Activated CD8-positive, alpha-beta T cell treated with anti-CD3 and anti-CD28 coated beads, Interleukin-2, amount 10 ng/mL, durations not matched to agents 7 days and 5 days (primary cell): ENCODE data around the gene SLC66A3. TPM values are rescaled to one million over a fixed set of nuclear protein-coding genes. Genes with fewer than 3 reads are reported as not detected.
"Not testable (repeated sequence)": the region's sequence is repeated elsewhere in the genome, so short reads cannot be mapped to it uniquely, and the experiment has no call there.

ENCODE experiments used
- ATAC-seq: fragments of 150-1000 bp; cut with Tn5 transposase; one replicate; pipeline ENCODE4 v1.10.0; 2021; ENCODE audit warnings: moderate library complexity
- CTCF ChIA-PET: fragments of 350-600 bp; sonication (Branson Sonifier 250); formaldehyde crosslinking; loops from one replicate; lab custom pipeline; 2021; ENCODE audit warnings: antibody characterized with exemption; lab: Charles Lee
- POLR2A ChIA-PET: fragments of 350-600 bp; sonication (Branson Sonifier 250); formaldehyde crosslinking; loops from one replicate; lab custom pipeline; 2021; ENCODE audit warnings: antibody characterized with exemption; lab: Charles Lee
- DNase-seq: peaks from one replicate; pipeline ENCODE4 v3.0.0-alpha.2; 2020
- H3K27ac Mint-ChIP-seq: one replicate; pipeline ENCODE4 v1.8.0; 2021; ENCODE audit warnings: mild to moderate bottlenecking, mixed read lengths
- H3K27me3 Mint-ChIP-seq: one replicate; pipeline ENCODE4 v1.8.0; 2021; ENCODE audit warnings: low read depth, mixed read lengths
- H3K36me3 Mint-ChIP-seq: one replicate; pipeline ENCODE4 v1.8.0; 2021; ENCODE audit warnings: low read depth, mixed read lengths
- H3K4me1 Mint-ChIP-seq: one replicate; pipeline ENCODE4 v1.8.0; 2021; ENCODE audit warnings: low read depth, mixed read lengths
- H3K4me3 Mint-ChIP-seq: one replicate; pipeline ENCODE4 v1.8.0; 2021; ENCODE audit warnings: mild to moderate bottlenecking, mixed read lengths
- H3K9me3 Mint-ChIP-seq: one replicate; pipeline ENCODE4 v1.8.0; 2022; ENCODE audit warnings: mixed read lengths; ENCODE audit not compliant: insufficient read depth
- total RNA-seq, 2 experiments: library from RNA; stranded (reverse); gene quantifications; one replicate each; pipeline ENCODE4 v1.2.3, GENCODE V29; 2021

The SLC66A3 gene
- total RNA-seq, 2 experiments from 2014 or later, result 14.3 to 16.9 TPM

- CTCF ChIA-PET, result no interaction called here
- POLR2A ChIA-PET, result interaction anchor here (0.9 kb wide), 1 partner anchor 344 kb away, joined by 3 read pairs; no protein-coding TSS in a partner anchor
- Mint-ChIP-seq H3K36me3 (no peaks in the 10 kb centered on the region), H3K27ac (no peak overlapping the region), H3K4me1 (peaks cover 28% of the 10 kb centered on the region), H3K4me3 (peak overlapping the region; percentile 79), H3K27me3 (no peaks in the 10 kb centered on the region), H3K9me3 (no peaks in the 10 kb centered on the region)
- no peak for DNase-seq
- ATAC-seq, result no peak
Measured at GRCh38 chr2:11156396-11157075, 1.3 kb downstream of the SLC66A3 start.

GRCh38 chr2:11157296-11157695, 2.0 kb downstream of the SLC66A3 start:
- DNase-seq (no peak), ATAC-seq (no peak)
- ChIA-PET POLR2A (interaction anchor here (0.6 to 0.9 kb wide), 2 partner anchors 345 to 597 kb away, joined by 3 read pairs; no protein-coding TSS in a partner anchor), CTCF (no interaction called here)
- Mint-ChIP-seq H3K4me1 (peaks cover 34% of the 10 kb centered on the region), H3K4me3 (peak overlapping the region; percentile 15), H3K27ac (no peak overlapping the region), H3K27me3 (no peaks in the 10 kb centered on the region), H3K36me3 (no peaks in the 10 kb centered on the region), H3K9me3 (no peaks in the 10 kb centered on the region)

- Mint-ChIP-seq H3K4me3 (no peak overlapping the region), H3K27me3 (no peaks in the 10 kb centered on the region), H3K4me1 (peaks cover 34% of the 10 kb centered on the region), H3K36me3 (no peaks in the 10 kb centered on the region), H3K9me3 (no peaks in the 10 kb centered on the region), H3K27ac (no peak overlapping the region)
- ChIA-PET POLR2A (interaction anchor here (0.9 kb wide), 1 partner anchor 346 kb away, joined by 3 read pairs; no protein-coding TSS in a partner anchor), CTCF (no interaction called here)
- DNase-seq (no peak), ATAC-seq (no peak)
Measured at GRCh38 chr2:11157731-11158130, 2.5 kb downstream of the SLC66A3 start.

DNA sequence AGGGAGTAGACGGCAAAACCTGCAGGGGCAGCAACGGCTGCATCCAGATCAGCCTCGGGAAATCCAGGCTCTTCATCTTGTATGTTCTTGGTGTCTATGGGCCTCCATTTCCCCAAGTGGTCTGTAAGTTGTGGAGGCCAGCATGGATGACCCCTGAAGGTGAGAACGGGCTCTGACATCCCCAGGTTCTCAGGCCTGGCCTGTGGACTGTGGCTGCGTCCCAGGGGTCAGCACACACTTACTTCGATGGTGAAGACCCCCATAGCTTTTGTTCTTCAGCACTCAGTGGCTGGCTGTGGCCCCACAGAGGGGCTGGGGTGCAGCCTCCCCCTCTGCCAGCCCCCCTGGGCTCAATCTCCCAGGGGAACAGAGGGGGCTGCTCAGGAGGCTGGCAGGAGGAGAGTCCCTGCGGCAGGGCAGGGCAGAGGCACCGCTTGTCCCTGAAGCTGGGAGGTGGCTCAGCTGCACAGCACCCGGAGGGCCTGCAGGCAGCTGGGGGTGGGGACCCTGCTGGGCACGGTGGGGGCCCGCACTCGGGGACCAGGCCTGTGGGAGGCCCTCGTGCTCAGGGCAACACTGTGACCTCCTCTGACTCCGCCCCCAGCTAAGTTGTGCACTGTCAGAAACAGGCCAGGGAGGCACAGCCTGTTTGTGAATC, 3.8 kb downstream of the SLC66A3 start:
- Mint-ChIP-seq H3K36me3 (no peaks in the 10 kb centered on the region), H3K4me1 (peaks cover 32% of the 10 kb centered on the region), H3K27ac (no peak overlapping the region), H3K9me3 (no peaks in the 10 kb centered on the region), H3K27me3 (no peaks in the 10 kb centered on the region), H3K4me3 (no peak overlapping the region)
- DNase-seq (no peak), ATAC-seq (no peak)
- ChIA-PET POLR2A (interaction anchor here (1.0 kb wide), 1 partner anchor 26 kb away, joined by 3 read pairs; a partner anchor contains a TSS), CTCF (no interaction called here)

- DNase-seq (no peak), ATAC-seq (no peak)
- Mint-ChIP-seq H3K27ac (no peak overlapping the region), H3K9me3 (no peaks in the 10 kb centered on the region), H3K27me3 (no peaks in the 10 kb centered on the region), H3K4me3 (no peak overlapping the region), H3K4me1 (peaks cover 26% of the 10 kb centered on the region), H3K36me3 (no peaks in the 10 kb centered on the region)
- ChIA-PET POLR2A (no interaction called here), CTCF (no interaction called here)
Measured at GRCh38 chr2:11159574-11160170, 4.4 kb downstream of the SLC66A3 start.

DNA sequence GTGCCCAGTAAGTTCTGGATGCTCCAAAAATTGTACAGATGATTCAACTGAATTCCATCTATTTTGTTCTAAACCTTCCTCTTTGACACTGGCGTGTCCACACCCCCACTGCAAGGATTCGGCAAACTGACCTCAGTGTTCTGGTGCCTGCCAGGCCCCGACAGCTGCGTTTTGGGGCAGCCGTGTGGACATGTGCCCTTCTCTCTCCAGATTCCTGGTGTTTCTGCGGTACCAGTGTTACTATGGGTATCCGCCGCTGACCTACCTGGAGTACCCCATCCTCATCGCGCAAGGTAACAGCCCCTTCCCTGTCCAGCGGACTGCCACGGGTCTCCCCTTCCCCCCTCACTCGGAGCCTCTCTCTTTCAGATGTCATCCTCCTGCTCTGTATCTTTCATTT, 5.0 kb downstream of the SLC66A3 start:
- peak overlapping the region; percentile 93 for H3K27ac Mint-ChIP-seq
- ChIA-PET CTCF (interaction anchor here (1.3 to 1.8 kb wide), 2 partner anchors 24 to 328 kb away, joined by 3 to 4 read pairs; no protein-coding TSS in a partner anchor), POLR2A (interaction anchor here (0.6 kb wide), 1 partner anchor 183 kb away, joined by 4 read pairs; no protein-coding TSS in a partner anchor)
- DNase-seq (no peak), ATAC-seq (no peak)
- H3K36me3 Mint-ChIP-seq, result no peaks in the 10 kb centered on the region
- no peaks in the 10 kb centered on the region for H3K27me3 Mint-ChIP-seq
- no peaks in the 10 kb centered on the region for H3K9me3 Mint-ChIP-seq
- H3K4me3 Mint-ChIP-seq, result no peak overlapping the region
- peaks cover 26% of the 10 kb centered on the region for H3K4me1 Mint-ChIP-seq

- Mint-ChIP-seq H3K4me3 (peak overlapping the region; percentile 46), H3K27me3 (no peaks in the 10 kb centered on the region), H3K27ac (peak overlapping the region; percentile 93), H3K9me3 (no peaks in the 10 kb centered on the region), H3K36me3 (no peaks in the 10 kb centered on the region), H3K4me1 (peaks cover 24% of the 10 kb centered on the region)
- CTCF ChIA-PET, result interaction anchor here (0.6 to 2.0 kb wide), 7 partner anchors 24 to 423 kb away, joined by 3 to 8 read pairs (median 3); a partner anchor contains a TSS
- peak; percentile 42 for DNase-seq
- POLR2A ChIA-PET, result interaction anchor here (0.6 to 0.7 kb wide), 3 partner anchors 10 to 592 kb away, joined by 3 to 4 read pairs (median 3); no protein-coding TSS in a partner anchor
- ATAC-seq, result peak; percentile 76
Measured at GRCh38 chr2:11160731-11161455, 5.6 kb downstream of the SLC66A3 start.

- ATAC-seq, result no peak
- H3K27ac Mint-ChIP-seq, result peak overlapping the region; percentile 69
- H3K4me1 Mint-ChIP-seq, result peaks cover 20% of the 10 kb centered on the region
- no peaks in the 10 kb centered on the region for H3K27me3 Mint-ChIP-seq
- no peak overlapping the region for H3K4me3 Mint-ChIP-seq
- H3K9me3 Mint-ChIP-seq, result no peaks in the 10 kb centered on the region
- ChIA-PET POLR2A (interaction anchor here (0.7 kb wide), 1 partner anchor 9 kb away, joined by 3 read pairs; no protein-coding TSS in a partner anchor), CTCF (interaction anchor here (1.1 to 2.0 kb wide), 6 partner anchors 23 to 329 kb away, joined by 3 to 8 read pairs (median 4); a partner anchor contains a TSS)
- H3K36me3 Mint-ChIP-seq, result no peaks in the 10 kb centered on the region
- DNase-seq, result no peak
Measured at GRCh38 chr2:11161747-11162146, 6.5 kb downstream of the SLC66A3 start.

GRCh38 chr2:11163439-11164317, 8.4 kb downstream of the SLC66A3 start:
- POLR2A ChIA-PET, result no interaction called here
- H3K27ac Mint-ChIP-seq, result no peak overlapping the region
- CTCF ChIA-PET, result interaction anchor here (0.7 to 1.2 kb wide), 3 partner anchors 8 to 34 kb away, joined by 3 read pairs; no protein-coding TSS in a partner anchor

DNA sequence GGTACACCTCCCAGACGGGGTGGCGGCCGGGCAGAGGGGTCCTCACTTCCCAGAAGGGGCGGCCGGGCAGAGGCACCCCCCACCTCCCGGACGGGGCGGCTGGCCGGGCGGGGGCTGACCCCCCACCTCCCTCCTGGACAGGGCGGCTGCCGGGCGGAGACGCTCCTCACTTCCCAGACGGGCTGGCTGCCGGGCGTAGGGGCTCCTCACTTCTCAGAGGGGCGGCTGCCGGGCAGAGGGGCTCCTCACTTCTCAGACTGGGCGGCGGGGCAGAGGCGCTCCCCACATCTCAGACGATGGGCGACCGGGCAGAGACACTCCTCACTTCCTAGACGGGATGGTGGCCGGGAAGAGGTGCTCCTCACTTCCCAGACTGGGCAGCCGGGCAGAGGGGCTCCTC, 9.8 kb downstream of the SLC66A3 start:
- peaks cover 19% of the 10 kb centered on the region for H3K4me1 Mint-ChIP-seq
- POLR2A ChIA-PET, DNase-seq, H3K27me3 Mint-ChIP-seq, ATAC-seq, H3K9me3 Mint-ChIP-seq, CTCF ChIA-PET, H3K27ac Mint-ChIP-seq, H3K4me3 Mint-ChIP-seq, H3K36me3 Mint-ChIP-seq: not testable (repeated sequence)

More at GRCh38 chr2:11163439-11164317, 8.4 kb downstream of the SLC66A3 start:
- DNase-seq (no peak), ATAC-seq (no peak)
- Mint-ChIP-seq H3K4me3 (no peak overlapping the region), H3K36me3 (no peaks in the 10 kb centered on the region), H3K27me3 (no peaks in the 10 kb centered on the region), H3K4me1 (peaks cover 19% of the 10 kb centered on the region), H3K9me3 (no peaks in the 10 kb centered on the region)
